HEK293 (cell line): ENCODE measurements around the gene LPCAT1.

Source experiments
- CTCF ChIA-PET: fragments of 350-600 bp; formaldehyde crosslinking; extraction: SDS; loops from one replicate; lab custom pipeline; 2021; ENCODE audit warnings: antibody characterized with exemption; lab: Yijun Ruan, JAX
- POLR2A ChIA-PET: fragments of 300-600 bp; formaldehyde crosslinking; extraction: SDS; loops from one replicate; lab custom pipeline; 2020; ENCODE audit warnings: antibody characterized with exemption, inconsistent platforms; lab: Yijun Ruan, JAX
- H3K27ac ChIP-seq: fragments of 200-500 bp; sonication (Bioruptor generic); 2 replicates; pipeline ENCODE4 v1.5.1; 2014; ENCODE audit warnings: low read depth, low read length, control low read depth, inconsistent platforms; ENCODE audit errors: extremely low read depth
- H3K36me3 ChIP-seq, 2 experiments: fragments of 200-500 bp in 1 of 2; sonication (Bioruptor generic) in 1 of 2; 1 replicate in 1 of 2; 2 replicates in 1 of 2; pipeline ENCODE4 v1.5.1; 2014 to 2017; ENCODE audit warnings: inconsistent platforms in 2 of 2, low read length in 2 of 2; ENCODE audit not compliant: control insufficient read depth in 2 of 2, insufficient read depth in 1 of 2
- H3K4me1 ChIP-seq: fragments of 200-500 bp; sonication (Bioruptor generic); 2 replicates; pipeline ENCODE4 v1.5.1; 2014; ENCODE audit warnings: mild to moderate bottlenecking, low read length, inconsistent platforms; ENCODE audit not compliant: control insufficient read depth, insufficient read depth
- H3K4me3 ChIP-seq: 2 replicates; pipeline ENCODE4 v1.5.1; 2011; ENCODE audit warnings: low read depth, mild to moderate bottlenecking, control low read depth, low read length, moderate library complexity
- H3K9me3 ChIP-seq: fragments of 200-500 bp; sonication (Bioruptor generic); 2 replicates; pipeline ENCODE4 v1.5.1; 2014; ENCODE audit warnings: low read depth, low read length, inconsistent platforms; ENCODE audit not compliant: control insufficient read depth, insufficient read depth
- PRDM1 ChIP-seq: fragments of 450-650 bp; formaldehyde crosslinking; IDR thresholded peaks from 2 replicates; pipeline ENCODE4; 2016; ENCODE audit warnings: missing biosample characterization, missing genetic modification characterization
- SP7 ChIP-seq: fragments of 450-650 bp; formaldehyde crosslinking; IDR thresholded peaks from 2 replicates; pipeline ENCODE4 v1.5.1; 2016; ENCODE audit warnings: missing biosample characterization, missing genetic modification characterization
- ZBTB8A ChIP-seq: fragments of 450-650 bp; formaldehyde crosslinking; IDR thresholded peaks from 2 replicates; pipeline ENCODE4 v1.5.1; 2016; ENCODE audit warnings: missing biosample characterization, missing genetic modification characterization
- ZFP3 ChIP-seq: fragments of 450-650 bp; formaldehyde crosslinking; IDR thresholded peaks from 2 replicates; pipeline ENCODE4 v1.5.1; 2016; ENCODE audit warnings: low read depth, missing biosample characterization, missing genetic modification characterization
- ZNF112 ChIP-seq: fragments of 450-650 bp; formaldehyde crosslinking; IDR thresholded peaks from 2 replicates; pipeline ENCODE4 v1.5.0; 2017; ENCODE audit warnings: missing biosample characterization, missing genetic modification characterization
- ZNF155 ChIP-seq: fragments of 450-650 bp; formaldehyde crosslinking; IDR thresholded peaks from 2 replicates; pipeline ENCODE4 v1.5.1; 2016; ENCODE audit warnings: missing biosample characterization, missing genetic modification characterization
- ZNF174 ChIP-seq: fragments of 450-650 bp; formaldehyde crosslinking; IDR thresholded peaks from 2 replicates; pipeline ENCODE4 v1.5.0; 2017; ENCODE audit warnings: missing biosample characterization, mild to moderate bottlenecking, missing genetic modification characterization
- ZNF2 ChIP-seq: fragments of 450-650 bp; formaldehyde crosslinking; IDR thresholded peaks from 2 replicates; pipeline ENCODE4 v1.5.1; 2016; ENCODE audit warnings: missing biosample characterization, missing genetic modification characterization
- ZNF24 ChIP-seq: fragments of 450-650 bp; formaldehyde crosslinking; IDR thresholded peaks from 2 replicates; pipeline ENCODE4 v1.5.1; 2016; ENCODE audit warnings: missing biosample characterization, missing genetic modification characterization
- ZNF423 ChIP-seq: fragments of 450-650 bp; formaldehyde crosslinking; IDR thresholded peaks from 2 replicates; pipeline ENCODE4 v1.5.1; 2016; ENCODE audit warnings: missing biosample characterization, missing genetic modification characterization
- ZNF544 ChIP-seq: fragments of 450-650 bp; formaldehyde crosslinking; IDR thresholded peaks from 2 replicates; pipeline ENCODE4 v1.5.0; 2017; ENCODE audit warnings: missing biosample characterization, missing genetic modification characterization
- ZNF623 ChIP-seq: fragments of 450-650 bp; formaldehyde crosslinking; IDR thresholded peaks from 2 replicates; pipeline ENCODE4 v1.5.1; 2016; ENCODE audit warnings: missing biosample characterization, missing genetic modification characterization
- ZNF707 ChIP-seq: fragments of 450-650 bp; formaldehyde crosslinking; IDR thresholded peaks from 2 replicates; pipeline ENCODE4 v1.5.1; 2016; ENCODE audit warnings: missing biosample characterization, missing genetic modification characterization
- TF ChIP-seq, protein P1 (sequence below): fragments of 450-650 bp; formaldehyde crosslinking; IDR thresholded peaks from 2 replicates; pipeline ENCODE4 v1.5.1; 2016; ENCODE audit warnings: missing biosample characterization, missing genetic modification characterization
- TF ChIP-seq, protein P2 (sequence below): fragments of 450-650 bp; formaldehyde crosslinking; IDR thresholded peaks from 2 replicates; pipeline ENCODE4 v1.5.1; 2016; ENCODE audit warnings: missing biosample characterization, missing genetic modification characterization
- TF ChIP-seq, protein P3 (sequence below): fragments of 450-650 bp; formaldehyde crosslinking; IDR thresholded peaks from 2 replicates; pipeline ENCODE4 v1.5.1; 2017; ENCODE audit warnings: missing biosample characterization, missing genetic modification characterization
- TF ChIP-seq, protein P4 (sequence below): fragments of 450-650 bp; formaldehyde crosslinking; IDR thresholded peaks from 2 replicates; pipeline ENCODE4 v1.5.1; 2016; ENCODE audit warnings: missing biosample characterization, missing genetic modification characterization
- TF ChIP-seq, protein P5 (sequence below): fragments of 450-650 bp; formaldehyde crosslinking; IDR thresholded peaks from 2 replicates; pipeline ENCODE4 v1.5.0; 2017; ENCODE audit warnings: missing biosample characterization, missing genetic modification characterization, borderline replicate concordance
- TF ChIP-seq, protein P6 (sequence below): fragments of 450-650 bp; IDR thresholded peaks from 2 replicates; pipeline ENCODE4 v1.5.1; 2018; ENCODE audit warnings: missing biosample characterization, missing genetic modification characterization

The LPCAT1 gene

DNA sequence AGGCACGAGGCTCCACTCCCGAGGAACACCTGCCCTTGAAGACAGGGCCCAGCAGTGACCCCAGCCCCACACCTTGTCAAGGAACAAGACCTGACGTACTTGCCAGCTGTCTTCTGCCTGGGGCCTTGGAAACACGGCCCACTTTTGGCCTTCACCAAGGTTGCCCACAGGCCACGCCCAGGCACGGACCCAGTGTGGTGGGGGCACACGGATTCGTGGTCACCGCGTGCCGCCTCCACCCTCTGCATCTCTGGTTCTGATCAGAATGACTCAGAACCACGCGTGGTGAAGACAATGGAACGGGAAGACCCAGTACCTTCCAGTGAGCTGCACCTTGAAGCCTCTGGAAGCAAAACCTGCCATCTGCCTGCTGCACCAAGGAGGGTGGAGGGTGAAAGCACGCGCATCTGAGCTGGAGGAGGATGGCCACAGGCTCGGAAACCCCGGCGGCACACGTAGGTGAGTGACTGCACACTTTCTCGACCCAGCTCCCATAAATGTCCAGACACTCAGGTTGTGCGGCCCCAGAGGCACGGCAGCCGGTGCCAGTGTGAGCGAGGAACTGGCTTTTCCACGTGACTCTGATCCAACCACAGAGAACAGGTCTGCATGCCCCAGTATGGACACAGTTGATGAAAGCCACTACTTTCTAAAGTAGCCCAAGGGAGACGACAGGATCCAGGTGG, 36.5 kb downstream of the LPCAT1 start:
- Histone ChIP-seq H3K4me1 (no peaks in the 10 kb centered on the region), H3K36me3 (peaks cover 19 to 88% of the 10 kb centered on the region in 2 experiments), H3K9me3 (no peaks in the 10 kb centered on the region), H3K4me3 (no peak overlapping the region), H3K27ac (no peak overlapping the region)
- ChIA-PET POLR2A (no interaction called here), CTCF (interaction anchor here (0.6 to 1.8 kb wide), 2 partner anchors 9 to 158 kb away, joined by 3 to 6 read pairs; no protein-coding TSS in a partner anchor)
- TF ChIP-seq ZNF544 (no peak), ZNF2 (tag by site-specific recombination) (no peak), ZNF707 (tag by site-specific recombination) (no peak), PRDM1 (tag by site-specific recombination) (no peak), ZFP3 (tag by site-specific recombination) (no peak), ZNF623 (no peak), ZNF112 (tag by site-specific recombination) (no peak), ZNF24 (tag by site-specific recombination) (no peak), SP7 (tag by site-specific recombination) (no peak), ZNF423 (no peak), ZNF155 (tag by site-specific recombination) (no peak), ZBTB8A (tag by site-specific recombination) (no peak), ZNF174 (no peak)
- TF ChIP-seq, protein P1, sequence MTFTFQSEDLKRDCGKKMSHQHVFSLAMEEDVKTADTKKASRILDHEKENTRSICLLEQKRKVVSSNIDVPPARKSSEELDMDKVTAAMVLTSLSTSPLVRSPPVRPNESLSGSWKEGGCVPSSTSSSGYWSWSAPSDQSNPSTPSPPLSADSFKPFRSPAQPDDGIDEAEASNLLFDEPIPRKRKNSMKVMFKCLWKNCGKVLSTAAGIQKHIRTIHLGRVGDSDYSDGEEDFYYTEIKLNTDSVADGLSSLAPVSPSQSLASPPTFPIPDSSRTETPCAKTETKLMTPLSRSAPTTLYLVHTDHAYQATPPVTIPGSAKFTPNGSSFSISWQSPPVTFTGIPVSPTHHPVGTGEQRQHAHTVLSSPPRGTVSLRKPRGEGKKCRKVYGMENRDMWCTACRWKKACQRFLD (tag by site-specific recombination): no peak
- TF ChIP-seq, protein P2, sequence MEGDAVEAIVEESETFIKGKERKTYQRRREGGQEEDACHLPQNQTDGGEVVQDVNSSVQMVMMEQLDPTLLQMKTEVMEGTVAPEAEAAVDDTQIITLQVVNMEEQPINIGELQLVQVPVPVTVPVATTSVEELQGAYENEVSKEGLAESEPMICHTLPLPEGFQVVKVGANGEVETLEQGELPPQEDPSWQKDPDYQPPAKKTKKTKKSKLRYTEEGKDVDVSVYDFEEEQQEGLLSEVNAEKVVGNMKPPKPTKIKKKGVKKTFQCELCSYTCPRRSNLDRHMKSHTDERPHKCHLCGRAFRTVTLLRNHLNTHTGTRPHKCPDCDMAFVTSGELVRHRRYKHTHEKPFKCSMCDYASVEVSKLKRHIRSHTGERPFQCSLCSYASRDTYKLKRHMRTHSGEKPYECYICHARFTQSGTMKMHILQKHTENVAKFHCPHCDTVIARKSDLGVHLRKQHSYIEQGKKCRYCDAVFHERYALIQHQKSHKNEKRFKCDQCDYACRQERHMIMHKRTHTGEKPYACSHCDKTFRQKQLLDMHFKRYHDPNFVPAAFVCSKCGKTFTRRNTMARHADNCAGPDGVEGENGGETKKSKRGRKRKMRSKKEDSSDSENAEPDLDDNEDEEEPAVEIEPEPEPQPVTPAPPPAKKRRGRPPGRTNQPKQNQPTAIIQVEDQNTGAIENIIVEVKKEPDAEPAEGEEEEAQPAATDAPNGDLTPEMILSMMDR: no peak
- TF ChIP-seq, protein P3, sequence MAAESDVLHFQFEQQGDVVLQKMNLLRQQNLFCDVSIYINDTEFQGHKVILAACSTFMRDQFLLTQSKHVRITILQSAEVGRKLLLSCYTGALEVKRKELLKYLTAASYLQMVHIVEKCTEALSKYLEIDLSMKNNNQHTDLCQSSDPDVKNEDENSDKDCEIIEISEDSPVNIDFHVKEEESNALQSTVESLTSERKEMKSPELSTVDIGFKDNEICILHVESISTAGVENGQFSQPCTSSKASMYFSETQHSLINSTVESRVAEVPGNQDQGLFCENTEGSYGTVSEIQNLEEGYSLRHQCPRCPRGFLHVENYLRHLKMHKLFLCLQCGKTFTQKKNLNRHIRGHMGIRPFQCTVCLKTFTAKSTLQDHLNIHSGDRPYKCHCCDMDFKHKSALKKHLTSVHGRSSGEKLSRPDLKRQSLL (tag by site-specific recombination): no peak
- TF ChIP-seq, protein P4, sequence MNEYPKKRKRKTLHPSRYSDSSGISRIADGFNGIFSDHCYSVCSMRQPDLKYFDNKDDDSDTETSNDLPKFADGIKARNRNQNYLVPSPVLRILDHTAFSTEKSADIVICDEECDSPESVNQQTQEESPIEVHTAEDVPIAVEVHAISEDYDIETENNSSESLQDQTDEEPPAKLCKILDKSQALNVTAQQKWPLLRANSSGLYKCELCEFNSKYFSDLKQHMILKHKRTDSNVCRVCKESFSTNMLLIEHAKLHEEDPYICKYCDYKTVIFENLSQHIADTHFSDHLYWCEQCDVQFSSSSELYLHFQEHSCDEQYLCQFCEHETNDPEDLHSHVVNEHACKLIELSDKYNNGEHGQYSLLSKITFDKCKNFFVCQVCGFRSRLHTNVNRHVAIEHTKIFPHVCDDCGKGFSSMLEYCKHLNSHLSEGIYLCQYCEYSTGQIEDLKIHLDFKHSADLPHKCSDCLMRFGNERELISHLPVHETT (tag by site-specific recombination): no peak
- TF ChIP-seq, protein P5, sequence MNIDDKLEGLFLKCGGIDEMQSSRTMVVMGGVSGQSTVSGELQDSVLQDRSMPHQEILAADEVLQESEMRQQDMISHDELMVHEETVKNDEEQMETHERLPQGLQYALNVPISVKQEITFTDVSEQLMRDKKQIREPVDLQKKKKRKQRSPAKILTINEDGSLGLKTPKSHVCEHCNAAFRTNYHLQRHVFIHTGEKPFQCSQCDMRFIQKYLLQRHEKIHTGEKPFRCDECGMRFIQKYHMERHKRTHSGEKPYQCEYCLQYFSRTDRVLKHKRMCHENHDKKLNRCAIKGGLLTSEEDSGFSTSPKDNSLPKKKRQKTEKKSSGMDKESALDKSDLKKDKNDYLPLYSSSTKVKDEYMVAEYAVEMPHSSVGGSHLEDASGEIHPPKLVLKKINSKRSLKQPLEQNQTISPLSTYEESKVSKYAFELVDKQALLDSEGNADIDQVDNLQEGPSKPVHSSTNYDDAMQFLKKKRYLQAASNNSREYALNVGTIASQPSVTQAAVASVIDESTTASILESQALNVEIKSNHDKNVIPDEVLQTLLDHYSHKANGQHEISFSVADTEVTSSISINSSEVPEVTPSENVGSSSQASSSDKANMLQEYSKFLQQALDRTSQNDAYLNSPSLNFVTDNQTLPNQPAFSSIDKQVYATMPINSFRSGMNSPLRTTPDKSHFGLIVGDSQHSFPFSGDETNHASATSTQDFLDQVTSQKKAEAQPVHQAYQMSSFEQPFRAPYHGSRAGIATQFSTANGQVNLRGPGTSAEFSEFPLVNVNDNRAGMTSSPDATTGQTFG (tag by site-specific recombination): no peak
- TF ChIP-seq, protein P6, sequence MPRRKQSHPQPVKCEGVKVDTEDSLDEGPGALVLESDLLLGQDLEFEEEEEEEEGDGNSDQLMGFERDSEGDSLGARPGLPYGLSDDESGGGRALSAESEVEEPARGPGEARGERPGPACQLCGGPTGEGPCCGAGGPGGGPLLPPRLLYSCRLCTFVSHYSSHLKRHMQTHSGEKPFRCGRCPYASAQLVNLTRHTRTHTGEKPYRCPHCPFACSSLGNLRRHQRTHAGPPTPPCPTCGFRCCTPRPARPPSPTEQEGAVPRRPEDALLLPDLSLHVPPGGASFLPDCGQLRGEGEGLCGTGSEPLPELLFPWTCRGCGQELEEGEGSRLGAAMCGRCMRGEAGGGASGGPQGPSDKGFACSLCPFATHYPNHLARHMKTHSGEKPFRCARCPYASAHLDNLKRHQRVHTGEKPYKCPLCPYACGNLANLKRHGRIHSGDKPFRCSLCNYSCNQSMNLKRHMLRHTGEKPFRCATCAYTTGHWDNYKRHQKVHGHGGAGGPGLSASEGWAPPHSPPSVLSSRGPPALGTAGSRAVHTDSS (tag by site-specific recombination): no peak
